ENCODE data around the gene FOXL3.

Gene FOXL3

DNA sequence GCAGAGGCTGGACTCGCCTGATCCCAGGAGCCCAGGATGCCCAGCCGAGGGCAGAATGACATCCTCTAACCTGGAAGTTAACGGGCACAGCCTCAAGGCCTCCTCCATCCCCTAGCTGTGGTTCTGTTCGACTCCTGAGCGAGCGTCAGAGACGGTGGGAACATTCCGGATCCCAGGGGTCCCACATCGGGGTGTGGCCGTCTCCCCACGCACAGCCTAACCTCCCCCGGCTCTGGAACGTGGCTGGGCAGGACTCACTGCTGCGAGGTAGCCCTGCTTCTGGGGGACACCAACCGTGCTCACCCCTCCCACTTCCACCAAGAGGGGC is 8.4 kb downstream of the FOXL3 start:
- H3K27ac ChIP-seq, result no peak overlapping the region
- no peak for TF ChIP-seq ZFX (IDR thresholded peaks at IDR 0.05; ENCODE audit: borderline replicate concordance)
- TF ChIP-seq, protein P1, sequence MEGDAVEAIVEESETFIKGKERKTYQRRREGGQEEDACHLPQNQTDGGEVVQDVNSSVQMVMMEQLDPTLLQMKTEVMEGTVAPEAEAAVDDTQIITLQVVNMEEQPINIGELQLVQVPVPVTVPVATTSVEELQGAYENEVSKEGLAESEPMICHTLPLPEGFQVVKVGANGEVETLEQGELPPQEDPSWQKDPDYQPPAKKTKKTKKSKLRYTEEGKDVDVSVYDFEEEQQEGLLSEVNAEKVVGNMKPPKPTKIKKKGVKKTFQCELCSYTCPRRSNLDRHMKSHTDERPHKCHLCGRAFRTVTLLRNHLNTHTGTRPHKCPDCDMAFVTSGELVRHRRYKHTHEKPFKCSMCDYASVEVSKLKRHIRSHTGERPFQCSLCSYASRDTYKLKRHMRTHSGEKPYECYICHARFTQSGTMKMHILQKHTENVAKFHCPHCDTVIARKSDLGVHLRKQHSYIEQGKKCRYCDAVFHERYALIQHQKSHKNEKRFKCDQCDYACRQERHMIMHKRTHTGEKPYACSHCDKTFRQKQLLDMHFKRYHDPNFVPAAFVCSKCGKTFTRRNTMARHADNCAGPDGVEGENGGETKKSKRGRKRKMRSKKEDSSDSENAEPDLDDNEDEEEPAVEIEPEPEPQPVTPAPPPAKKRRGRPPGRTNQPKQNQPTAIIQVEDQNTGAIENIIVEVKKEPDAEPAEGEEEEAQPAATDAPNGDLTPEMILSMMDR (IDR thresholded peaks at IDR 0.05), result no peak

DNA sequence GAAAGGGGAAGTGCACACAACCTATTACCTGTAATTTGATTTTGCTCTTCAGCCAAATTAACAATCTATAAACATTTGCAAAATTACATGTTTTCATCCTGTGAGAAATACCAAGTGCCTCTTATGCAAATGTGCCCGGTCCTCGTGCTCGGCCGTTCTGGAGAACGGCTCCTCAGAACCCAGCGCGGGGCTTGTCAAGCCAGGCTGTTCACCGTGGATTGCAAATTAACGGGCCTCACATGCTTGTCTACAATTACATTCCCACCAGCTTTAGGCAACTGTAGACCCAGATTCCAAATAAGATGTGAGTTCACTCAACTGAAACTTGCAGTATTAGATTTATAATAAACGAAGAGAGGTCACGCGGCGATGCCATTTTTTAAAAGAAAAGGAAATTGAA is 8.8 kb downstream of the FOXL3 start:
- TF ChIP-seq, protein P1 (IDR thresholded peaks at IDR 0.05), result no peak
- no peak for TF ChIP-seq ZFX (IDR thresholded peaks at IDR 0.05; ENCODE audit: borderline replicate concordance)
- H3K27ac ChIP-seq, result no peak overlapping the region

DNA sequence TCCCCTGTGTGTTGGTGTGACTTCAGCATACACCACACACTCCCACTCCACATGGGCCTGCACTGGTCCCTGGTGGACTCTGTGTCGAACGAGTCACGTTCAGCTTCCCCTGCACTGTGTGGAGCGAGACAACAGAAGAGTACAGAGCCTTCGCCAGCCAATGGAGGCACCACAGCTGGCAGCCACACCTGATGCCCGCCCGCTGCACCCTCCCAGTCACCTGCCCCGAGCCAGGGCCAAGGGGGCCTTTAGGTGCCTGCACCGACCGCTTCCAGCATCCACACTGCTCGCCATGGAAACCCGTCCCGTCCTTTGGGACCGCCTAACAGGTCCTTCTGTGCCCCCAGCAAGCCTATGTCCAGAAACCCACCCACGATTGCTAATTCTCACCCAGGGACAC is 9.2 kb downstream of the FOXL3 start:
- TF ChIP-seq, protein P1 (IDR thresholded peaks at IDR 0.05), result no peak
- no peak for TF ChIP-seq ZFX (IDR thresholded peaks at IDR 0.05; ENCODE audit: borderline replicate concordance)
- no peak overlapping the region for H3K27ac ChIP-seq

DNA sequence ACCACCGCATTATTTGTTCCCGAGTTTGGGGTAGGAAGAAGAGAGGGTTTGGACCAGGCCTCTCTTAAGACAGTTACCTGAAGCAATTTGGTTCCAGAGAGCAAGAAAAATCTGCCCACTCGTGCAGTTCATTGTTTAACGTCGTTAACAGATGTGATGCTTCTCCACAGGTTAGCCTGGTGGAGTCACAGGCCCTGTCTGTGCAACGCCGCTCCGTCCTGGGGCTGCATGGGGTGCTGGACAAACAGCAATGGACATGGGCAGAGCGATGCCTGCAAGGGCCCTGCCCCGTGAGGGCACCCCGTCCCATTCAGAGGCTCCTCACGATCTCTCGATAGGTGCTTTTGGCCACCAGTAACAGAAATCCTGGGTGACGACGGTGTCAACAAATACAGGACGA is 9.7 kb downstream of the FOXL3 start:
- no peak overlapping the region for H3K27ac ChIP-seq
- no peak for TF ChIP-seq ZFX (IDR thresholded peaks at IDR 0.05; ENCODE audit: borderline replicate concordance)
- TF ChIP-seq, protein P1 (IDR thresholded peaks at IDR 0.05), result no peak

DNA sequence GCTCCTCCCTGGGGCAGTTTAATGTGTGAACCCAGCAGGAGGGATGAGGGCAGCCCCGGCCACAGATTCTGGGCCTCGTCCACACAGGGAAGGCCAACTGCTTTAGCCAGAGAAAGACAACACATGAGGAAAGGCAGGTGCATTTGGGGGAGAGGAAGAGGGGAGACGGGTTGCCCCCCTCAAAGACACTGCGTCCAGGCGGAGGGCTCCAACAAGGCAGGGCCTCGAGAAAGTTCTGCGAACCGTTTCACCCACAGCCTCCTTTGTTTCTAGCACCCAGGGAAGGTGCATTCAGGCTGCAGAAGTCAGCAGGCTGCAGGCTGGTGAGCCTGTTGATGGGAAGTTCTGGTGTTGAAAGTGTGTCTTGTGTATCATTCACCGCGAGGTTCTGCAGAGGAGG is 10.1 kb downstream of the FOXL3 start:
- TF ChIP-seq, protein P1 (IDR thresholded peaks at IDR 0.05), result no peak
- no peak for TF ChIP-seq ZFX (IDR thresholded peaks at IDR 0.05; ENCODE audit: borderline replicate concordance)
- H3K27ac ChIP-seq, result no peak overlapping the region

DNA sequence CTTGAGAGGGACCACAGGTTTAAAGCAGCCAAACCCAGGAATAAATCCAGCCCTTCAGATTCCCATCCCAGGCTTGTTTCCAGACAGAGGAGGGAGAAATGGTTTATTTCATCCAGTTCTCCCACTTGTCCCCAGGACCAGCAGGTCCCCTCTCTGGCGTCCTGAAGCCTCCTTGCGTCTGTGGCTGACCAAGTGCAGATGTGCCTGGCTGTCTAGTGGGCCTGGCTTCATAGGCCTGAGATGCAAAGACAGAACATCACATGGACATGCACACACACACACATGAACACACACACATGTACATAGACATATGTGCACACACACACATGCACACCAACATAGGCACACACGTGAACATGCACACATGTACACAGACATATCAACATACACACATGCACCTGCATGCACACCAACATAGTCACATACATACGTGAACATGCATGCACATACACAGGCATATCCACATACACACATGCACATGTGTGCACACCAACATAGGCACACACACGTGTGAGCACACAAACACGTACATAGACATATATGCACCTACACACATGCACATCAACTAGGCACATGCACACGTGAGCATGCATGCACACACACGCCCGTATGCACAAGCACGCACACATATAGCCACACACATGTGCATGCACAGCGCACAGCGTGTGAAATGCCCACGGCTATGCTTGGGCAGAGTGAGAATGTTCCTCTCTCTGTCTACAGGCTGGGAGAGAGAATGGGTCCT is 10.7 kb downstream of the FOXL3 start:
- H3K27ac ChIP-seq, result no peak overlapping the region
- TF ChIP-seq ZFX (IDR thresholded peaks at IDR 0.05; ENCODE audit: borderline replicate concordance), result no peak
- TF ChIP-seq, protein P1 (IDR thresholded peaks at IDR 0.05), result no peak

DNA sequence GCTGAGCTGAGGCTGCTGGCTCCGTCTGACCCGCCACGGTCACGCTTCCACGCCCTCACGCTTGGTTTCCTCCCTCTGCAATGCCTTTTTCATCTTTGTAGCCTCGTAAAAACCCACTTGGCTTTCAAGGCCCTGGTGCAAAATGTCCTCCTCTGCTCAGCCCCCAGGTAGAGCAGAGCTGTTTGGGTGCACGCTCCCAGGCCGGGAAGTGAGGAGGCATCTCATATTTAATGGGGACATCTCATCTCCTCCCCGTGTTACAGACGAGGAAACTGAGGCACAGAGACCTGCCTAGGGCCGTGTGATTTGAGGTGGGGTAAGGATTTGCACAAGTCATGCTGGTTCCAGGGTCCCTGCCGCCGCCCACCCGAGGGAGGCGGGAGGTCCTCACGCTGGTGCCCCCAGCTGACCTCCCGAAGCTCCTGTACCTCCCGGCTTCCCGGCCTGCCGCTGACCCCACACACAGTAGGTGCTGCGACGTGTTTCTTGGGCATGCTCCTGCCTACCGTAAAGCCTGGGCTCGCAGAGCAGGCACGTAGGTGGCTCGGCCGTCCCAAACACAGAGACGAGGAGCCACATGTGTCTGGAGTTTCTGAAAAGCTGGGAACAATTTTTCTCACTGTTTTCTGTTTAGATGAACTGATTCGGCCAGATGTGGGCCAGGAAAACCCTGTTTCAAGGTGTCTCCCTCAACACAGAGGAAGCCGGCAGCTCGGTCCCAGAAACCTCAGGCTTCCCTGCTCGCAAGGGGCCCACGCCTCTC is 11.5 kb downstream of the FOXL3 start:
- no peak for TF ChIP-seq ZFX (IDR thresholded peaks at IDR 0.05; ENCODE audit: borderline replicate concordance)
- TF ChIP-seq, protein P1 (IDR thresholded peaks at IDR 0.05), result no peak
- H3K27ac ChIP-seq, result no peak overlapping the region
